Liver (tissue), 3 donors: Measurements from ENCODE around the gene TLE1.

Experiments used
- EGR1 ChIP-seq, 2 donors: IDR thresholded peaks; 2 replicates each; pipeline ENCODE4 v1.6.1; 2016 to 2018; ENCODE audit warnings: antibody characterized with exemption in 2 of 2, low read depth in 2 of 2
- FOXA1 ChIP-seq: IDR thresholded peaks from 2 replicates; pipeline ENCODE4 v1.6.1; 2016; ENCODE audit warnings: antibody characterized with exemption
- GABPA ChIP-seq, 2 donors: IDR thresholded peaks in 1 of 2; conservative IDR thresholded peaks in 1 of 2; 2 replicates each; pipeline ENCODE4 v1.6.1; 2016; ENCODE audit warnings: antibody characterized with exemption in 2 of 2, mild to moderate bottlenecking in 1 of 2, moderate library complexity in 1 of 2
- JUND ChIP-seq, 2 donors: IDR thresholded peaks; 2 replicates each; pipeline ENCODE4 v1.6.1; 2016; ENCODE audit warnings: antibody characterized with exemption in 2 of 2
- RAD21 ChIP-seq, 2 donors: IDR thresholded peaks; 2 replicates each; pipeline ENCODE4 v1.6.1; 2016; ENCODE audit warnings: antibody characterized with exemption in 2 of 2, mild to moderate bottlenecking in 2 of 2
- RXRA ChIP-seq, 2 donors: IDR thresholded peaks; 2 replicates each; pipeline ENCODE4 v1.6.1; 2017 to 2018; ENCODE audit warnings: antibody characterized with exemption in 2 of 2, mild to moderate bottlenecking in 1 of 2
- SP1 ChIP-seq: IDR thresholded peaks from 2 replicates; pipeline ENCODE4 v1.6.1; 2018; ENCODE audit warnings: antibody characterized with exemption, mild to moderate bottlenecking
- TAF1 ChIP-seq: conservative IDR thresholded peaks from 2 replicates; pipeline ENCODE4 v1.6.1; 2016; ENCODE audit warnings: antibody characterized with exemption, mild to moderate bottlenecking
- YY1 ChIP-seq: IDR thresholded peaks from 2 replicates; pipeline ENCODE4 v1.6.1; 2016; ENCODE audit warnings: antibody characterized with exemption, mild to moderate bottlenecking
- TF ChIP-seq, protein P1 (sequence below): fragments of 150-350 bp; IDR thresholded peaks from 2 replicates; pipeline ENCODE4 v1.5.1; 2017; ENCODE audit warnings: improper control_type of control experiment, low read depth, low read length; ENCODE audit not compliant: missing input control
- TF ChIP-seq, protein P2 (sequence below): IDR thresholded peaks from 2 replicates; pipeline ENCODE4 v1.6.1; 2016; ENCODE audit warnings: antibody characterized with exemption, mild to moderate bottlenecking
- TF ChIP-seq, protein P3 (sequence below): IDR thresholded peaks from 2 replicates; pipeline ENCODE4 v1.6.1; 2016; ENCODE audit warnings: antibody characterized with exemption
- donor health status: healthy.
- donor health status: healthy.

DNA sequence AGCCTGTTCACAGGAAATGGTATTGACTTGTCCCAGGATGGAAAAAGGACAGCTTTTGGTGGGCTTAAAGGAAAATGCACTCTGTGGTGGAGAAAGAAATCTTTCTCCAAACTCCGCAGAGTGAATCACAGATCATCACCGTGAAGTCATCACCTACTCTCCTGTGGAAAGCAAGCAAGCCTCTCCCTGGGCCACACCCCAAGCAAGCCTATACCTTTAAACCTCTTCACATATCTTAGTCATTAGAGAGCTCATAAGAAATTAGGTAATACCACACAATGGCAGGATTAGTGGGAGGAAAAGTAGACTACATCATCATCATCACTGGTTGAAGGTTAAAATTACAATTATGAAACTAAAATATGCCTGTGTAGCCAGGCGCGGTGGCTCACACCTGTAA lies 23.2 kb downstream of the TLE1 start:
- TF ChIP-seq, protein P1, sequence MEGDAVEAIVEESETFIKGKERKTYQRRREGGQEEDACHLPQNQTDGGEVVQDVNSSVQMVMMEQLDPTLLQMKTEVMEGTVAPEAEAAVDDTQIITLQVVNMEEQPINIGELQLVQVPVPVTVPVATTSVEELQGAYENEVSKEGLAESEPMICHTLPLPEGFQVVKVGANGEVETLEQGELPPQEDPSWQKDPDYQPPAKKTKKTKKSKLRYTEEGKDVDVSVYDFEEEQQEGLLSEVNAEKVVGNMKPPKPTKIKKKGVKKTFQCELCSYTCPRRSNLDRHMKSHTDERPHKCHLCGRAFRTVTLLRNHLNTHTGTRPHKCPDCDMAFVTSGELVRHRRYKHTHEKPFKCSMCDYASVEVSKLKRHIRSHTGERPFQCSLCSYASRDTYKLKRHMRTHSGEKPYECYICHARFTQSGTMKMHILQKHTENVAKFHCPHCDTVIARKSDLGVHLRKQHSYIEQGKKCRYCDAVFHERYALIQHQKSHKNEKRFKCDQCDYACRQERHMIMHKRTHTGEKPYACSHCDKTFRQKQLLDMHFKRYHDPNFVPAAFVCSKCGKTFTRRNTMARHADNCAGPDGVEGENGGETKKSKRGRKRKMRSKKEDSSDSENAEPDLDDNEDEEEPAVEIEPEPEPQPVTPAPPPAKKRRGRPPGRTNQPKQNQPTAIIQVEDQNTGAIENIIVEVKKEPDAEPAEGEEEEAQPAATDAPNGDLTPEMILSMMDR: no peak
- TF ChIP-seq, protein P2, sequence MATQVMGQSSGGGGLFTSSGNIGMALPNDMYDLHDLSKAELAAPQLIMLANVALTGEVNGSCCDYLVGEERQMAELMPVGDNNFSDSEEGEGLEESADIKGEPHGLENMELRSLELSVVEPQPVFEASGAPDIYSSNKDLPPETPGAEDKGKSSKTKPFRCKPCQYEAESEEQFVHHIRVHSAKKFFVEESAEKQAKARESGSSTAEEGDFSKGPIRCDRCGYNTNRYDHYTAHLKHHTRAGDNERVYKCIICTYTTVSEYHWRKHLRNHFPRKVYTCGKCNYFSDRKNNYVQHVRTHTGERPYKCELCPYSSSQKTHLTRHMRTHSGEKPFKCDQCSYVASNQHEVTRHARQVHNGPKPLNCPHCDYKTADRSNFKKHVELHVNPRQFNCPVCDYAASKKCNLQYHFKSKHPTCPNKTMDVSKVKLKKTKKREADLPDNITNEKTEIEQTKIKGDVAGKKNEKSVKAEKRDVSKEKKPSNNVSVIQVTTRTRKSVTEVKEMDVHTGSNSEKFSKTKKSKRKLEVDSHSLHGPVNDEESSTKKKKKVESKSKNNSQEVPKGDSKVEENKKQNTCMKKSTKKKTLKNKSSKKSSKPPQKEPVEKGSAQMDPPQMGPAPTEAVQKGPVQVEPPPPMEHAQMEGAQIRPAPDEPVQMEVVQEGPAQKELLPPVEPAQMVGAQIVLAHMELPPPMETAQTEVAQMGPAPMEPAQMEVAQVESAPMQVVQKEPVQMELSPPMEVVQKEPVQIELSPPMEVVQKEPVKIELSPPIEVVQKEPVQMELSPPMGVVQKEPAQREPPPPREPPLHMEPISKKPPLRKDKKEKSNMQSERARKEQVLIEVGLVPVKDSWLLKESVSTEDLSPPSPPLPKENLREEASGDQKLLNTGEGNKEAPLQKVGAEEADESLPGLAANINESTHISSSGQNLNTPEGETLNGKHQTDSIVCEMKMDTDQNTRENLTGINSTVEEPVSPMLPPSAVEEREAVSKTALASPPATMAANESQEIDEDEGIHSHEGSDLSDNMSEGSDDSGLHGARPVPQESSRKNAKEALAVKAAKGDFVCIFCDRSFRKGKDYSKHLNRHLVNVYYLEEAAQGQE: no peak
- TF ChIP-seq FOXA1: no peak
- no peak for TF ChIP-seq GABPA (IDR thresholded peaks at IDR 0.05 in 1 of 2, conservative IDR thresholded peaks at IDR 0.05 in 1 of 2)
- no peak for TF ChIP-seq EGR1 (IDR thresholded peaks at IDR 0.05; ENCODE audit: low read depth in 2 of 2)
- no peak for TF ChIP-seq TAF1
- no peak for TF ChIP-seq RAD21 (IDR thresholded peaks at IDR 0.05)
- no peak for TF ChIP-seq SP1
- no peak for TF ChIP-seq JUND (IDR thresholded peaks at IDR 0.05)
- TF ChIP-seq, protein P3, sequence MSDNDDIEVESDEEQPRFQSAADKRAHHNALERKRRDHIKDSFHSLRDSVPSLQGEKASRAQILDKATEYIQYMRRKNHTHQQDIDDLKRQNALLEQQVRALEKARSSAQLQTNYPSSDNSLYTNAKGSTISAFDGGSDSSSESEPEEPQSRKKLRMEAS: no peak
- no peak for TF ChIP-seq YY1
- no peak for TF ChIP-seq RXRA (IDR thresholded peaks at IDR 0.05)
